CD8-positive, alpha-beta memory T cell (primary cell): Measurements from ENCODE around the gene SSC5D. TPM values are rescaled to one million over a fixed set of nuclear protein-coding genes. Genes with fewer than 3 reads are reported as not detected.
A peak's percentile ranks its signal among the peaks of the same experiment; 100 is the strongest.

ENCODE experiments used
- CTCF ChIA-PET: fragments of 350-600 bp; sonication (Branson Sonifier 250); formaldehyde crosslinking; loops from one replicate; lab custom pipeline; 2021; ENCODE audit warnings: antibody characterized with exemption; lab: Charles Lee
- POLR2A ChIA-PET: fragments of 350-600 bp; sonication (Branson Sonifier 250); formaldehyde crosslinking; loops from one replicate; lab custom pipeline; 2021; ENCODE audit warnings: antibody characterized with exemption; lab: Charles Lee
- DNase-seq, 5 donors: peaks; one replicate each; pipeline versions ENCODE4 v3.0.0 to v3.0.0-alpha.2; 2020 to 2022; ENCODE audit warnings: mixed read lengths in 1 of 5
- H3K27ac ChIP-seq: one replicate; pipeline ENCODE4 v1.7.0; 2013; ENCODE audit warnings: low read depth, mild to moderate bottlenecking, low read length, moderate library complexity
- H3K27me3 ChIP-seq: 2 replicates; pipeline ENCODE4 v1.7.0; 2013; ENCODE audit warnings: low read length, mild to moderate bottlenecking; ENCODE audit not compliant: insufficient read depth, poor library complexity, severe bottlenecking
- H3K36me3 ChIP-seq: 2 replicates; pipeline ENCODE4 v1.7.0; 2013; ENCODE audit warnings: mild to moderate bottlenecking, low read length, moderate library complexity; ENCODE audit not compliant: insufficient read depth
- H3K4me1 ChIP-seq: 2 replicates; pipeline ENCODE4 v1.7.0; 2013; ENCODE audit warnings: mild to moderate bottlenecking, low read length, moderate library complexity; ENCODE audit not compliant: insufficient read depth
- H3K4me3 ChIP-seq: 2 replicates; pipeline ENCODE4 v1.7.0; 2013; ENCODE audit warnings: mild to moderate bottlenecking, low read length
- H3K9me3 ChIP-seq: 2 replicates; pipeline ENCODE4 v1.7.0; 2013; ENCODE audit warnings: mild to moderate bottlenecking, low read length
- H3K27ac Mint-ChIP-seq, 8 donors: one replicate each; pipeline ENCODE4 v1.8.0; 2020 to 2021; ENCODE audit warnings: mixed read lengths in 8 of 8, mild to moderate bottlenecking in 6 of 8, inconsistent platforms in 3 of 8, moderate library complexity in 3 of 8
- H3K27me3 Mint-ChIP-seq, 2 donors: one replicate each; pipeline ENCODE4 v1.8.0; 2020 to 2021; ENCODE audit warnings: mixed read lengths in 2 of 2, mild to moderate bottlenecking in 1 of 2, moderate library complexity in 1 of 2
- H3K36me3 Mint-ChIP-seq, 3 donors: one replicate each; pipeline ENCODE4 v1.8.0; 2020 to 2021; ENCODE audit warnings: mixed read lengths in 3 of 3, inconsistent platforms in 1 of 3, mild to moderate bottlenecking in 1 of 3
- H3K4me1 Mint-ChIP-seq, 3 donors: one replicate each; pipeline ENCODE4 v1.8.0; 2020 to 2021; ENCODE audit warnings: mixed read lengths in 3 of 3, inconsistent platforms in 1 of 3, mild to moderate bottlenecking in 1 of 3
- H3K4me3 Mint-ChIP-seq, 7 donors: one replicate each; pipeline ENCODE4 v1.8.0; 2020 to 2021; ENCODE audit warnings: mixed read lengths in 7 of 7, mild to moderate bottlenecking in 6 of 7, moderate library complexity in 4 of 7, inconsistent platforms in 2 of 7
- H3K9me3 Mint-ChIP-seq, 5 donors: one replicate each; pipeline ENCODE4 v1.8.0; 2020 to 2022; ENCODE audit warnings: mixed read lengths in 5 of 5, mild to moderate bottlenecking in 3 of 5, moderate library complexity in 2 of 5, inconsistent platforms in 1 of 5
- polyA plus RNA-seq: library from polyadenylated mRNA; unstranded; fragments of 300-500 nt; fragmentation: Illumina TruSeq; gene quantifications from one replicate; pipeline ENCODE4 v1.2.3, GENCODE V29; 2021
- total RNA-seq, 2 experiments: library from RNA; stranded (reverse); gene quantifications; one replicate each; pipeline ENCODE4 v1.2.3, GENCODE V29; 2021

The SSC5D gene
- total and polyA plus RNA-seq, 3 experiments from 2014 or later: 0.35 to 1.2 TPM; not detected in 1

DNA sequence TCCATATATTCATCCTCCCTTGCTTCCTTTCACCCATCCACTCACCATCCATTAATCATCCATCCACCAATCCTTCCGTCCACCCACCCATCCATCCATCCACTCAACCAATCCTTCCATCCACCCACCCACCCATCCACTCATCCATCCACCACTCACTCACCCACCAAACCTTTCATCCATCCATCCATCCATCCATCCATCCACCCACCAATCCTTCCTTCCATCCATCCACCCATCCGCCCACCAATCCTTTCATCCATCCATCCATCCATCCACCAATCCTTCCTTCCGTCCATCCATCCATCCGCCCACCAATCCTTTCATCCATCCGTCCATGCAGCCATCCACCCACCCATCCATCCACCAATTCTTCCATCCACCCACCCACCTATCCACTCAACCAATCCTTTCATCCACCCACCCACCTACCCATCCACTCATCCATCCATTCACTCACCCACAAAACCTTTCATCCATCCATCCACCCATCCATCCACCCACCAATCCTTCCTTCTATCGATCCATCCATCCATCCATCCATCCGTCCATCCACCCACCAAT is 54.1 kb downstream of the SSC5D start:
- Mint-ChIP-seq H3K9me3 (no peaks in the 10 kb centered on the region), H3K27ac (peak overlapping the region in 1 of 8 donors; percentile 9), H3K36me3 (no peaks in the 10 kb centered on the region), H3K4me1 (no peaks in the 10 kb centered on the region), H3K27me3 (peaks cover 1 to 21% of the 10 kb centered on the region in 2 donors), H3K4me3 (no peak overlapping the region)
- Histone ChIP-seq H3K36me3 (no peaks in the 10 kb centered on the region), H3K27ac (no peak overlapping the region), H3K4me1 (no peaks in the 10 kb centered on the region), H3K27me3 (no peaks in the 10 kb centered on the region), H3K4me3 (no peak overlapping the region), H3K9me3 (no peaks in the 10 kb centered on the region)
- CTCF ChIA-PET: no interaction called here
- no peak for DNase-seq
- POLR2A ChIA-PET: no interaction called here

DNA sequence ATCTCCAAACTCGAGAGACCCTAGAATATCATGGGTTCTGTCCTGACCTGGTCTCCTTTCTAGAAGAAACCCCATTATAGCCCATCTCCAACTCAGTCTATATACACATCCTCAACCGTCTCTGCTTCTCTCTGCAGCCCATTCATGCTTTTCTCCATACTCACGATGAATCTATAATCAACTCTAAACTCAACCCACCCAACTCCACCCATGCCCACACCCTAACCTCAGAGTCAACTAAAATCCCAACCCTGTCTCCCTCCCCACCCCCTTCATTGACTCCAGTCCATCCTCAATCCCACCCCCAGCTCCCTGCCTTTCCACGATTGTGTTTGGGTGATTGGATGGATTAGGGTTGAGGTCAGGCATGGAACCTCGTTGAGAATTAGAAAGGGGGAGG is 55.3 kb downstream of the SSC5D start:
- Mint-ChIP-seq H3K4me3 (no peak overlapping the region), H3K27ac (no peak overlapping the region)
- CTCF ChIA-PET: no interaction called here

DNA sequence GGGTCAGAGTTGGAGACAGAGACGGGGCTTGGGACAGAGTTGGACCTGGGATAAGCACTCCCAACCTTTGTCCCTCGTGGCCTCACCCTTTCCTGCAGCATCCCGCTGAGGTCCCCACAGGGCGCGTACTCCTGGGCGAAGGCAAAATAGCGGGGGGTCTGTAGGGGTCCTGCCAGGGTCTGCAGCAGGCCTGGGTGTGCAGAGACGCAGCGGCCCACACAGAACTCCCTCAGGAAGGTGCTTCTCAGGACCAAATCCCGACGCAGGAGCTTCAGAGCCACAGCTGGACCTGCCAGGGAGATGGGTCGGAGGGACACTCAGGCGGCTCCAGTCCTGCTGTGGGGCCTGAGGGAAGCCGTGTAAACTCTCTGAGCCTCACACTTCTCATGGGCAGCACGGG is 55.8 kb downstream of the SSC5D start:
- H3K4me1 Mint-ChIP-seq: no peaks in the 10 kb centered on the region
- ChIA-PET POLR2A (no interaction called here), CTCF (no interaction called here)
- no peak overlapping the region for H3K4me3 Mint-ChIP-seq
- Histone ChIP-seq H3K4me3 (no peak overlapping the region), H3K27ac (no peak overlapping the region), H3K9me3 (no peaks in the 10 kb centered on the region), H3K27me3 (no peaks in the 10 kb centered on the region), H3K4me1 (no peaks in the 10 kb centered on the region), H3K36me3 (no peaks in the 10 kb centered on the region)
- no peaks in the 10 kb centered on the region for H3K9me3 Mint-ChIP-seq
- H3K27ac Mint-ChIP-seq: no peak overlapping the region
- no peak for DNase-seq
- H3K27me3 Mint-ChIP-seq: peaks cover 7 to 32% of the 10 kb centered on the region in 2 donors
- no peaks in the 10 kb centered on the region for H3K36me3 Mint-ChIP-seq

More for the DNA sequence above, 55.3 kb downstream of the SSC5D start:
- Mint-ChIP-seq H3K9me3 (no peaks in the 10 kb centered on the region), H3K27me3 (peaks cover 6 to 32% of the 10 kb centered on the region in 2 donors), H3K4me1 (no peaks in the 10 kb centered on the region), H3K36me3 (no peaks in the 10 kb centered on the region)
- no peak for DNase-seq
- Histone ChIP-seq H3K36me3 (no peaks in the 10 kb centered on the region), H3K9me3 (no peaks in the 10 kb centered on the region), H3K4me3 (no peak overlapping the region), H3K27me3 (no peaks in the 10 kb centered on the region), H3K27ac (no peak overlapping the region), H3K4me1 (no peaks in the 10 kb centered on the region)
- POLR2A ChIA-PET: no interaction called here

DNA sequence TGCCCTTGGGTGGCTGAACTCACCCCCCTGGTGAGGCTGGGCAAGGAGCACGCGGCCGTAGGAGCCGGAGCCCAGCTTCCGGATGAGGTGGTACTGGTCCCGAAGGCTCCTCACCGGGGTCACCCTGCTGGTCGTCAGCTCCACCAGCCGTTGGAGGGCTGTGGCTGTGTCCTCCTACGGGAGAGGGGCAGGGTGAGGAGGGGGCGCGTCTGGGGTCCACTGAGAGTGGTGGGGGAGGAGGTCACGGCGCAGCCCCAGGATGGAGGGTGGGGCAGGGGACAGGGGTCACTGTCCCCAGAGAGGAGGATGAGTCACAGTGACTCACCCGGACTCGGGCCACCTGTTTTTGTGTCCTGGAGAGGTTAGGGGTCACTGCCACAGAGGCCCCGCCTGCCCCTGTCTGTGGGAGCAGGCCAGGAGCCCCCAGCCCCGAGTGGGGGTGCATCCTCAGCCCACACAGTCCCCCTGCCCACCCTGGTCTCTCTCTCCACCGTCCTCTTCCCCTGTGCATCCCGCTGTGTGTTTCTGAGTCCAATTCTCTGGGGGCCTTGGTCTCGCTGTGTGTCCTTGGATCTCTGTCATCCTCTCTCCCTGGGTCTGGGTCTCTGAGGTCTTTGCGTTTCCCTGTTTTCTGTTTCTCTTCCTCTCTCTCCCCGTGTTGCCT is 56.7 kb downstream of the SSC5D start:
- peaks cover 8 to 35% of the 10 kb centered on the region in 2 donors for H3K27me3 Mint-ChIP-seq
- CTCF ChIA-PET: no interaction called here
- H3K4me3 ChIP-seq: no peak overlapping the region
- H3K27me3 ChIP-seq: no peaks in the 10 kb centered on the region
- H3K27ac ChIP-seq: peak overlapping the region; percentile 27
- H3K4me3 Mint-ChIP-seq: no peak overlapping the region
- no peaks in the 10 kb centered on the region for H3K4me1 ChIP-seq
- H3K27ac Mint-ChIP-seq: no peak overlapping the region
- no peaks in the 10 kb centered on the region for H3K4me1 Mint-ChIP-seq
- DNase-seq: no peak
- POLR2A ChIA-PET: no interaction called here
- no peaks in the 10 kb centered on the region for H3K36me3 ChIP-seq
- H3K36me3 Mint-ChIP-seq: no peaks in the 10 kb centered on the region
- H3K9me3 ChIP-seq: no peaks in the 10 kb centered on the region
- no peaks in the 10 kb centered on the region for H3K9me3 Mint-ChIP-seq

DNA sequence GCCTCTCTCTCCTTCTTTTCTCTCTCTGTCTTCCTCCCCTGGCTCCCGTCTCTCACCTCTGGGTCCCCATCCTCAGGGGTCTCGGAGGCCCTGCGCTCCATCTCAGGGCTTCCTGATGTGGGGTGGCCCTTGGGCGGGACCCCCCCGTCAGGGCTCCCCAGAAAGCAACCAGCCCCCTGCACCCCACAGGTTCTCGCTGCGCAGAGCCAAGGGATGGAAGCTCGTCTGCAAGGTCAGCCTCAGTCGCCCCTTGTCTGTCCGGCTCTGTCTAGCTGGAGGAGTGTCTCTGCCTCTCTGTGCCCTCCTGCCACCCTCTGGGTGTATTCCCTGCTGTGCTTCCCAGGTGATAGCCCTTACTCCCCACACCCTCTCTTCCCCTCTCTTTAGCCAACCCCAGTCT is 57.2 kb downstream of the SSC5D start, which contains the start of gene SBK3:
SBK3 (minus strand) TSS at position 101 of the 400 bp plus-strand sequence; CDS start at position 101, 0 bp downstream.
- Mint-ChIP-seq H3K4me3 (no peak within 1 kb of the TSS), H3K4me1 (no peaks in the 10 kb centered on the region), H3K36me3 (no peaks in the 10 kb centered on the region), H3K9me3 (no peaks in the 10 kb centered on the region), H3K27ac (no peak within 1 kb of the TSS), H3K27me3 (peaks cover 8 to 35% of the 10 kb centered on the region in 2 donors)
- H3K9me3 ChIP-seq: no peaks in the 10 kb centered on the region
- no peaks in the 10 kb centered on the region for H3K27me3 ChIP-seq
- H3K36me3 ChIP-seq: no peaks in the 10 kb centered on the region
- no peak for DNase-seq
- CTCF ChIA-PET: no interaction called here
- H3K27ac ChIP-seq: peak within 1 kb of the TSS; percentile 27
- H3K4me1 ChIP-seq: no peaks in the 10 kb centered on the region
- H3K4me3 ChIP-seq: no peak within 1 kb of the TSS
- POLR2A ChIA-PET: no interaction called here

DNA sequence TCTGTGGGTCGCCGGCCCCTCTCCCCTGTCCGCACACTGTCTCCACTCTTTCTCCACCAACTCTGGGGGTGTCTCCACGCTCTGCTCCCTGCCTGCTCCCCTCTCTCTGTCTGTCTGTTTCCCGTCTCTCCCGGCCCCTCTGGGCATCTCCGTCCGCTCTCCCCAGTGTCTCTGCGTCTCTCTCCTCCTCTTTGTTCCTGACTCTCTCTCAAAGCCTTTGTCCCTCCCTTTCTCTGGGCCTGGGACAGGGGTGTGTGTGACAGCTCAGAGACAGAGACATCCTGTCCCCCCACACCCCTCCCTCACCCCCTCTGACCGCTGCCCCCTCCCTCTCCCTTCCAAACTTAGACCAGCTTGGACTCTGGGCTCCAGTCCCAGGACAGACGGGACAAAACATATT is 57.8 kb downstream of the SSC5D start:
- Mint-ChIP-seq H3K4me1 (no peaks in the 10 kb centered on the region), H3K36me3 (no peaks in the 10 kb centered on the region), H3K4me3 (no peak overlapping the region), H3K27me3 (peaks cover 8 to 35% of the 10 kb centered on the region in 2 donors), H3K27ac (no peak overlapping the region), H3K9me3 (no peaks in the 10 kb centered on the region)
- no peaks in the 10 kb centered on the region for H3K27me3 ChIP-seq
- no peak for DNase-seq
- ChIA-PET CTCF (no interaction called here), POLR2A (no interaction called here)
- H3K27ac ChIP-seq: no peak overlapping the region
- no peak overlapping the region for H3K4me3 ChIP-seq
- H3K36me3 ChIP-seq: no peaks in the 10 kb centered on the region
- H3K4me1 ChIP-seq: no peaks in the 10 kb centered on the region
- H3K9me3 ChIP-seq: no peaks in the 10 kb centered on the region

DNA sequence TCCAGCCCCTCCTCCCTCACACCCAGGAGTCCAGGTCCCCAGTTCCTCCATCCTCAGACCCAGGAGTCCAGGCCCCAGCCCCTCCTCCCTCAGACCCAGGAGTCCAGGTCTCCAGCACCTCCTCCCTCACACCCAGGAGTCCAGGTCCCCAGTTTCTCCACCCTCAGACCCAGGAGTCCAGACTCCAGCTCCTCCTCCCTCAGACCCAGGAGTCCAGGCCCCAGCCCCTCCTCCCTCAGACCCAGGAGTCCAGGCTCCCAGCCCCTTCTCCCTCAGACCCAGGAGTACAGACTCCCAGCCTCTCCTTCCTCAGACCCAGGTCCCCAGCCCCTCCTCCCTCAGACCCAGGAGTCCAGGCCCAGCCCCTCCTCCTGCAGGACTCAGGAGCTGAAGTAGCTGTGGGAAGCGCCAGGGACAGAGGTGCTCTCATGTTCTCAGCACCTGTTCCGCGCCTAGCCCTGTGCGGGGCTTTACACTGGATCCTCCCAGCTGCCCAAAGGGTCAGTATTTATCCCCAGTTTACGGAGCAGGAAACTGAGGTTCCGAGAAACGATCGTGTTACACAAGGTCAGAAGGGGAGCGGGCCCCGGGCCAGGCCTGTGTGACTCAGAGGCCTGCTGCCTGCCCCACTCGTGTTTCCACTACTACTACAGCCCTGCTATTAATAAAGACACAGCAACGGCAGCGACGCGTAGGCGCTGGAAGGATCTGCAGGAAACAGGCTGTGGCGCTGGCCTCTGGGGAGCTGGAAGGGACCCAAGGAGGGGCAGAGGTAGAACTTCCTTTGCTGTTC is 58.8 kb downstream of the SSC5D start:
- Histone ChIP-seq H3K27me3 (no peaks in the 10 kb centered on the region), H3K9me3 (no peaks in the 10 kb centered on the region), H3K36me3 (no peaks in the 10 kb centered on the region), H3K27ac (peak overlapping the region; percentile 61), H3K4me3 (no peak overlapping the region), H3K4me1 (no peaks in the 10 kb centered on the region)
- CTCF ChIA-PET: interaction anchor here (0.6 kb wide), 1 partner anchor 27 kb away, joined by 4 read pairs; no protein-coding TSS in a partner anchor
- H3K4me3 Mint-ChIP-seq: no peak overlapping the region
- no peak overlapping the region for H3K27ac Mint-ChIP-seq
- H3K4me1 Mint-ChIP-seq: no peaks in the 10 kb centered on the region
- no peak for DNase-seq
- H3K36me3 Mint-ChIP-seq: no peaks in the 10 kb centered on the region
- H3K27me3 Mint-ChIP-seq: peaks cover 11 to 41% of the 10 kb centered on the region in 2 donors
- no peaks in the 10 kb centered on the region for H3K9me3 Mint-ChIP-seq
- POLR2A ChIA-PET: no interaction called here
